Ovary (tissue), 9 donors: ENCODE results near the gene PLXDC2. TPM values are rescaled to one million over a fixed set of nuclear protein-coding genes. Genes with fewer than 3 reads are reported as not detected.

Experiments
- DNase-seq, 5 donors: peaks; one replicate each; pipeline ENCODE4 v3.0.0-alpha.2; 2019 to 2020
- H3K27ac ChIP-seq, 2 donors: fragments of 200-600 bp; one replicate each; pipeline versions ENCODE4 v1.5.1 to v1.8.0; 2019 to 2022
- H3K27me3 ChIP-seq: fragments of 200-600 bp; one replicate; pipeline ENCODE4 v1.8.0; 2022
- H3K36me3 ChIP-seq: fragments of 200-600 bp; sonication (generic); one replicate; pipeline ENCODE4 v1.5.1; 2019
- H3K4me1 ChIP-seq: one replicate; pipeline ENCODE4 v1.8.1; 2013; ENCODE audit warnings: mild to moderate bottlenecking, moderate library complexity; ENCODE audit not compliant: insufficient read depth
- H3K4me3 ChIP-seq: fragments of 200-600 bp; sonication (generic); one replicate; pipeline ENCODE4 v1.5.1; 2017
- H3K9me3 ChIP-seq, 2 donors: fragments of 200-600 bp in 1 of 2; sonication (generic) in 1 of 2; one replicate each; pipeline versions ENCODE4 v1.5.1 to v1.8.1; 2013 to 2019; ENCODE audit warnings: mild to moderate bottlenecking in 1 of 2, moderate library complexity in 1 of 2
- EP300 ChIP-seq: sonication (generic); formaldehyde crosslinking; IDR thresholded peaks from one replicate; pipeline ENCODE4 v1.6.1; 2017; ENCODE audit warnings: antibody characterized with exemption
- POLR2A ChIP-seq: fragments of 450-650 bp; IDR thresholded peaks from one replicate; pipeline ENCODE4 v1.6.1; 2017; ENCODE audit warnings: antibody characterized with exemption, mild to moderate bottlenecking, moderate library complexity
- WGBS, 3 donors: extraction: QIAGEN DNeasy Blood & Tissue Kit in 1 of 3; methylation state at CpG; one replicate each; pipeline versions ENCODE4 v1.1.5 to v1.1.7; 2013 to 2017; 5-methylcytosine and 5-hydroxymethylcytosine counted together
- intact Hi-C, 4 donors: fragments of 100-400 bp; cut with DNase I; formaldehyde crosslinking; loops; one replicate each; pipeline versions ENCODE4 v1.11.0 to v1.15.1; 2022 to 2023
- polyA plus RNA-seq, 2 donors: library from polyadenylated mRNA; stranded (reverse); fragments of 200-250 nt in 1 of 2; fragments of 350-450 nt in 1 of 2; fragmentation: Illumina TruSeq in 1 of 2; extraction: RNeasy Lipid Tissue Mini Kit (QIAGEN cat#74804) in 1 of 2; gene quantifications; one replicate each; pipeline ENCODE4 v1.2.3, GENCODE V29; 2013 to 2014
- total RNA-seq, 7 donors: library from RNA; depleted of rRNA in 2 of 7; stranded (reverse); fragments of >200 nt in 2 of 7; fragmentation: NEBNext Ultra II Directional in 3 of 7; extraction: Animal tissue kit (Norgen Biotek cat#: 25700) in 3 of 7; gene quantifications; one replicate each; pipeline versions ENCODE4 v1.1.0 to v1.2.4, GENCODE V29; 2016 to 2023
- TF ChIP-seq, protein P1 (sequence below), 3 donors: fragments of 450-650 bp in 2 of 3; fragments of 200-600 bp in 1 of 3; IDR thresholded peaks; one replicate each; pipeline versions ENCODE4 v1.5.1 to v1.8.0; 2016 to 2022; ENCODE audit warnings: antibody characterized with exemption in 3 of 3, mild to moderate bottlenecking in 1 of 3
- donor health status: DM: no; HTN: no; CAD: no; lungs with moderate emphysema.
- donor health status: DM: no; HTN: no; CAD: no.
- donor health status: Bipolar disorder and iron deficiency.
- donor health status: DM: yes; HTN: yes; CAD: no.
- donor health status: DM: no; HTN: no; CAD: no.
- donor health status: DM: yes; HTN: yes; CAD: no.

PLXDC2 gene
- total and polyA plus RNA-seq, 9 donors = 13.6 to 76.0 (median 38.0) TPM

DNA sequence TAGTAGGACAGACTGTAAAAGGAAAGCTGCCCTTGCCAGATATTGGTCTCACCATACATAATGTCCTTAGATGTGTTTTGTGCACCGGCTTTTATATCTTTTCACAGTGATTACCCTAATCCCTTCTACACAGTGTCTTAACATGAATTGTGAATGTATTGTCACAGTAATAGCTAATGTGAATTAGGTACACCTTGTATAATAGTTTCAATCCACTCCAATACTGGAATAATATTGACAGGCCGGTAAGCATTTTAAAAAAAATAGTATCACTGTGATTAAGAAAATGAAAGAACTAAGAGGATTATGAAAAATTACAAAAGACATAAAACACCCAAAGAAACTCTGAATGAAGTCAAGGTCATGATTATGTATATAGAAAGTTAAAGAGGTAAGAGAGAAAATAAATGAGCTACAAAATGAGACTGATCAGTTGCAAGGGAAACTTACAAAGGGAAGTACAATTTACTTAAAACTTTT lies 420.9 kb downstream of the PLXDC2 start:
- H3K36me3 ChIP-seq = no peaks in the 10 kb centered on the region
- no peak for DNase-seq

GRCh38 chr10:20237586-20237985 lies 421.4 kb downstream of the PLXDC2 start:
- no peak for DNase-seq
- Histone ChIP-seq H3K27me3 (no peaks in the 10 kb centered on the region), H3K9me3 (no peaks in the 10 kb centered on the region), H3K4me1 (no peaks in the 10 kb centered on the region), H3K36me3 (no peaks in the 10 kb centered on the region), H3K27ac (no peak overlapping the region), H3K4me3 (no peak overlapping the region)
- TF ChIP-seq EP300 (no peak), POLR2A (no peak)
- TF ChIP-seq, protein P1, sequence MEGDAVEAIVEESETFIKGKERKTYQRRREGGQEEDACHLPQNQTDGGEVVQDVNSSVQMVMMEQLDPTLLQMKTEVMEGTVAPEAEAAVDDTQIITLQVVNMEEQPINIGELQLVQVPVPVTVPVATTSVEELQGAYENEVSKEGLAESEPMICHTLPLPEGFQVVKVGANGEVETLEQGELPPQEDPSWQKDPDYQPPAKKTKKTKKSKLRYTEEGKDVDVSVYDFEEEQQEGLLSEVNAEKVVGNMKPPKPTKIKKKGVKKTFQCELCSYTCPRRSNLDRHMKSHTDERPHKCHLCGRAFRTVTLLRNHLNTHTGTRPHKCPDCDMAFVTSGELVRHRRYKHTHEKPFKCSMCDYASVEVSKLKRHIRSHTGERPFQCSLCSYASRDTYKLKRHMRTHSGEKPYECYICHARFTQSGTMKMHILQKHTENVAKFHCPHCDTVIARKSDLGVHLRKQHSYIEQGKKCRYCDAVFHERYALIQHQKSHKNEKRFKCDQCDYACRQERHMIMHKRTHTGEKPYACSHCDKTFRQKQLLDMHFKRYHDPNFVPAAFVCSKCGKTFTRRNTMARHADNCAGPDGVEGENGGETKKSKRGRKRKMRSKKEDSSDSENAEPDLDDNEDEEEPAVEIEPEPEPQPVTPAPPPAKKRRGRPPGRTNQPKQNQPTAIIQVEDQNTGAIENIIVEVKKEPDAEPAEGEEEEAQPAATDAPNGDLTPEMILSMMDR (IDR thresholded peaks at IDR 0.05) = no peak
- intact Hi-C loops = no loop called here

More for the DNA sequence above, 420.9 kb downstream of the PLXDC2 start:
- H3K27me3 ChIP-seq = no peaks in the 10 kb centered on the region
- 88 to 91% (median 91%) methylated on average over 2 of the region's 2 CpGs for WGBS, 3 donors
- no peaks in the 10 kb centered on the region for H3K9me3 ChIP-seq
- intact Hi-C loops = no loop called here
- TF ChIP-seq, protein P1 (IDR thresholded peaks at IDR 0.05) = no peak
- TF ChIP-seq EP300 = no peak
- TF ChIP-seq POLR2A = no peak
- no peaks in the 10 kb centered on the region for H3K4me1 ChIP-seq
- H3K27ac ChIP-seq = no peak overlapping the region
- no peak overlapping the region for H3K4me3 ChIP-seq

GRCh38 chr10:20240643-20241042 lies 424.4 kb downstream of the PLXDC2 start:
- no peaks in the 10 kb centered on the region for H3K27me3 ChIP-seq
- intact Hi-C loops = no loop called here
- H3K36me3 ChIP-seq = no peaks in the 10 kb centered on the region
- DNase-seq = no peak
- no peaks in the 10 kb centered on the region for H3K4me1 ChIP-seq
- H3K9me3 ChIP-seq = no peaks in the 10 kb centered on the region
- WGBS, 3 donors = 80 to 91% (median 81%) methylated on average over 1 of the region's 1 CpG
- no peak overlapping the region for H3K27ac ChIP-seq
- no peak overlapping the region for H3K4me3 ChIP-seq
- TF ChIP-seq POLR2A (no peak), EP300 (no peak)
- TF ChIP-seq, protein P1 (IDR thresholded peaks at IDR 0.05) = no peak

GRCh38 chr10:20247454-20247853 lies 431.2 kb downstream of the PLXDC2 start:
- H3K4me1 ChIP-seq = no peaks in the 10 kb centered on the region
- H3K27me3 ChIP-seq = no peaks in the 10 kb centered on the region
- intact Hi-C loops = no loop called here
- DNase-seq = no peak
- no peaks in the 10 kb centered on the region for H3K36me3 ChIP-seq
- H3K4me3 ChIP-seq = no peak overlapping the region
- WGBS, 3 donors = 68 to 71% (median 69%) methylated on average over 3 of the region's 3 CpGs
- TF ChIP-seq POLR2A (no peak), EP300 (no peak)
- TF ChIP-seq, protein P1 (IDR thresholded peaks at IDR 0.05) = no peak
- H3K9me3 ChIP-seq = no peaks in the 10 kb centered on the region
- no peak overlapping the region for H3K27ac ChIP-seq
